ENCODE results near the gene CNP. TPM values are rescaled to one million over a fixed set of nuclear protein-coding genes. Genes with fewer than 3 reads are reported as not detected.

The CNP gene
- total and polyA plus RNA-seq, 8 donors: 26.3 to 45.8 (median 32.1) TPM

DNA sequence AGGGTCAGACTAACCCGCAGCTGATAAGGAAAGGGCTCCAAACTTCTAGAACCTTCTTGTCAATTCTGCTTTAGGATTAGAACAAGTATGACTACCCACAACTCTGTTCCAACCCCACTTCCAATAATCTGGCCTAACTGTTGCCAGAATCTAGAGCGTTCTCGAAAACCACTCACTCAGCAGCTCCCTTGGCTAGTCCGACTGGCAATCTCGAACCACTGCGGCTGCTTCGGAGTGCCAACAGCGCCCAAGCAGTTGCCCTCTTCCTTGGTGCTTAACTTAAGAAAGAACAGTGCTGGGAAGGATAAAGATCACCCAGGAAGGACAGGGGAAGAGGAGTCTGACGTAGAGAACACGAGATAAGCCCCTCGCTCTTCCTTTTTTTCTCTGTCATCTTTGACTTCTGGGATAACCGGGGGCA lies 49.8 kb downstream of the CNP start:
- intact Hi-C loops (cut with DNase I): no loop called here
- Histone ChIP-seq H3K9me3 (no peaks in the 10 kb centered on the region), H3K4me1 (peaks cover 24 to 27% (median 24%) of the 10 kb centered on the region in 3 donors), H3K36me3 (no peaks in the 10 kb centered on the region), H3K27me3 (no peaks in the 10 kb centered on the region), H3K4me3 (peak overlapping the region; percentile 68 to 94 (median 89)), H3K27ac (peak overlapping the region; percentile 79 to 91 (median 83))
- TF ChIP-seq, protein P1, sequence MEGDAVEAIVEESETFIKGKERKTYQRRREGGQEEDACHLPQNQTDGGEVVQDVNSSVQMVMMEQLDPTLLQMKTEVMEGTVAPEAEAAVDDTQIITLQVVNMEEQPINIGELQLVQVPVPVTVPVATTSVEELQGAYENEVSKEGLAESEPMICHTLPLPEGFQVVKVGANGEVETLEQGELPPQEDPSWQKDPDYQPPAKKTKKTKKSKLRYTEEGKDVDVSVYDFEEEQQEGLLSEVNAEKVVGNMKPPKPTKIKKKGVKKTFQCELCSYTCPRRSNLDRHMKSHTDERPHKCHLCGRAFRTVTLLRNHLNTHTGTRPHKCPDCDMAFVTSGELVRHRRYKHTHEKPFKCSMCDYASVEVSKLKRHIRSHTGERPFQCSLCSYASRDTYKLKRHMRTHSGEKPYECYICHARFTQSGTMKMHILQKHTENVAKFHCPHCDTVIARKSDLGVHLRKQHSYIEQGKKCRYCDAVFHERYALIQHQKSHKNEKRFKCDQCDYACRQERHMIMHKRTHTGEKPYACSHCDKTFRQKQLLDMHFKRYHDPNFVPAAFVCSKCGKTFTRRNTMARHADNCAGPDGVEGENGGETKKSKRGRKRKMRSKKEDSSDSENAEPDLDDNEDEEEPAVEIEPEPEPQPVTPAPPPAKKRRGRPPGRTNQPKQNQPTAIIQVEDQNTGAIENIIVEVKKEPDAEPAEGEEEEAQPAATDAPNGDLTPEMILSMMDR (IDR thresholded peaks at IDR 0.05): no peak
- DNase-seq (no peak), ATAC-seq (peak in 2 of 4 donors; percentile 2 to 11), FAIRE-seq (no peak)
- WGBS, 2 donors: 1 to 3% methylated on average over 12 of the region's 12 CpGs

DNA sequence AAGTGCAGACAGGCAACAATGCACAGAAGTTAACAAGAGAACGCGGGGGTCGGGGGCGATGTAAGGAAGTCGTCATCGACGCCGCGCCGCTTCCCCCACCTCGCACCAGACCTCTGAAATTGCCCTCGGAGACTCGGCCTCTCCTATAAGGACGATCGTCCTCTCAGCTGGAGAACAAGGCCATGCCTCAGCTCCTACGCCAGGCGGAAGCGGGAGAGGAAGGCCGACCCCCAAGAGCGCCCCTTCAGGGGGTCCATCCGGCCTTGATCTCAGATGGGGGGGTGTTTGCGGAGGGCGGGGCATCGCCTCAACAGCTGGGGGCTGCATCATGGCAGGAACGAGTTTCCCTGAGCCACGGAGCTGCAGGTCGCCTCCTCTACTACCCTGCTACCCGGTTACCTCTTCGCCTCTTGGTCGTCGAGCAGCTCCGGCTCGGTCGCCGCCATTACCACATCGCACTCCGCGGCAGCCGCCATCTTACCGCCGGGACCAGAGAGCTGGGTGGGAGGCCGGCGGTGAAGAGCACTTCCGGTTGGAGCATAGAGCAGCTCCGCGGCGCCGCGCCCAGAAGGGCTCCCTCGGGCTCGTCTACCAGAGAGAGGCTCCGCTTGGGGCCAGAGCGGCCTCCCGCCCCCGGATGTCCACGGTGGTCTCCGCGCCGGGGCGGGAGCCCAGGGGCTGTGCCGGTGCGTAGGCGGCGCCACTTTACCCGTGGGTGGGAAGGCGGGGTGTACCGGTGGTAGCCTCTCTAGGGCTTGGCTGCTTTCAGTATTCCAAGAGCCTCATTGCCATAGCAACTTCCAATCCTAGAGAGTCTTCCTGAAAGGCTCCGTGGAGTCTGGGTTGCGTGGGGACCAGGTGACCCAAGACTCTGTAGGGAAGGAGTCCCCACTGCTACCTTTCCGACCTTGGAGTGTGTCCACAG lies 50.6 kb downstream of the CNP start, which contains the start of gene DNAJC7:
DNAJC7 (minus strand) TSS at position 499 of the 925 bp plus-strand sequence; CDS start at position 476, 23 bp downstream.
- WGBS, 2 donors: 0% methylated on average over 69 to 70 of the region's 70 CpGs
- DNase-seq: peak; percentile 87 to 97 (median 90)
- H3K36me3 ChIP-seq: peaks cover 0 to 1% (median 0%) of the 10 kb centered on the region in 3 donors
- ATAC-seq: peak; percentile 92 to 96 (median 93)
- TF ChIP-seq, protein P1 (IDR thresholded peaks at IDR 0.05): no peak
- H3K27ac ChIP-seq: peak within 1 kb of the TSS; percentile 79 to 91 (median 83)
- H3K9me3 ChIP-seq: no peaks in the 10 kb centered on the region
- H3K4me3 ChIP-seq: peak within 1 kb of the TSS; percentile 68 to 94 (median 89)
- H3K27me3 ChIP-seq: no peaks in the 10 kb centered on the region
- intact Hi-C loops (cut with DNase I): no loop called here
- H3K4me1 ChIP-seq: peaks cover 24 to 28% (median 24%) of the 10 kb centered on the region in 3 donors
- FAIRE-seq: no peak

DNA sequence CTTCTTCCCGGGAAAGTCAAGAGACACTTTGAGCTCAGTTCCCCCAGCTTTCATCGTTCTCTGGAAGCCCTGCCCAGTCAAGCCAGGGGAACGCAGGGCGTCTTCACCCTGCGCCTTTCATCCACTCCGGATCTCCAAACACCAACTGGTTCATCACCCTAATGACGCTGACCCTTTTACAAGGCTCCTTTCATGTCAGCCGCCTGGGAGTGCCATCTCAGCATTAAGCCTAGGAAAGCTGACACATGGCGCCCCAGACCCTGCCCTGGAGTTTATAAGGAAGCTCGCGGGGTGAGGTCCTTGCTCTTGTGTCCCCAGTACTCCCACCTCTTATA lies 51.2 kb downstream of the CNP start:
- Histone ChIP-seq H3K27me3 (no peaks in the 10 kb centered on the region), H3K9me3 (no peaks in the 10 kb centered on the region), H3K36me3 (peaks cover 0 to 7% (median 4%) of the 10 kb centered on the region in 3 donors), H3K4me1 (peaks cover 24 to 28% (median 24%) of the 10 kb centered on the region in 3 donors), H3K27ac (peak overlapping the region; percentile 79 to 91 (median 83)), H3K4me3 (peak overlapping the region; percentile 68 to 94 (median 89))
- TF ChIP-seq, protein P1 (IDR thresholded peaks at IDR 0.05): no peak
- FAIRE-seq: no peak
- WGBS, 2 donors: 4% methylated on average over 11 of the region's 11 CpGs
- DNase-seq: no peak
- no peak for ATAC-seq
- intact Hi-C loops (cut with DNase I): no loop called here

DNA sequence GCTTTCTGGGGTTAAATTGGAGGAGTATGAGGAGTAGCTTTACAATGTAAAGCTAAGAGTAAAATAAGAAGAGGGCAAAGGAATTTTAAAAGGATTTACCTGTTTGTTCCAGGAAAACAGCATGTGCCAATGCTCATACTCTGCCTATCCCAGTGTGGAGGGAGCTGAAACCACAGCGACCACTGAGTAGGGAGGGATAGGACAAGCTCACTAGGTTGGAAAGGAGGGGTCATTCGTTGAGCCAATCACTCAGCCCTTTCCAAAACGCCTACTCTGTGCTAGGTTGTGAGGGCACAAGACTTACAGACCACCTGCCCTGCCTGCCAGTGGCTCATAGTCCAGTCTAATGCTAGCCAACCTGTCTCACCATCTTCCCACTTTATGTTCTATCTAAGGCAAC lies 51.7 kb downstream of the CNP start:
- TF ChIP-seq, protein P1 (IDR thresholded peaks at IDR 0.05): no peak
- FAIRE-seq (no peak), ATAC-seq (no peak), DNase-seq (no peak)
- intact Hi-C loops (cut with DNase I): no loop called here
- peak overlapping the region in 2 of 4 donors; percentile 86 to 91 for H3K27ac ChIP-seq
- H3K36me3 ChIP-seq: peaks cover 0 to 9% (median 9%) of the 10 kb centered on the region in 3 donors
- no peaks in the 10 kb centered on the region for H3K27me3 ChIP-seq
- 31 to 53% methylated on average over 3 of the region's 3 CpGs for WGBS, 2 donors
- H3K4me1 ChIP-seq: peaks cover 24 to 28% (median 24%) of the 10 kb centered on the region in 3 donors
- H3K4me3 ChIP-seq: peak overlapping the region in 2 of 4 donors; percentile 68 to 94
- H3K9me3 ChIP-seq: no peaks in the 10 kb centered on the region

All from pancreas (tissue), 10 donors.